Measurements from ENCODE around the gene UPF1. TPM values are rescaled to one million over a fixed set of nuclear protein-coding genes. Genes with fewer than 3 reads are reported as not detected.

Gene UPF1
- total RNA-seq, 1 donor from 2014 or later, result 57.8 TPM

DNA sequence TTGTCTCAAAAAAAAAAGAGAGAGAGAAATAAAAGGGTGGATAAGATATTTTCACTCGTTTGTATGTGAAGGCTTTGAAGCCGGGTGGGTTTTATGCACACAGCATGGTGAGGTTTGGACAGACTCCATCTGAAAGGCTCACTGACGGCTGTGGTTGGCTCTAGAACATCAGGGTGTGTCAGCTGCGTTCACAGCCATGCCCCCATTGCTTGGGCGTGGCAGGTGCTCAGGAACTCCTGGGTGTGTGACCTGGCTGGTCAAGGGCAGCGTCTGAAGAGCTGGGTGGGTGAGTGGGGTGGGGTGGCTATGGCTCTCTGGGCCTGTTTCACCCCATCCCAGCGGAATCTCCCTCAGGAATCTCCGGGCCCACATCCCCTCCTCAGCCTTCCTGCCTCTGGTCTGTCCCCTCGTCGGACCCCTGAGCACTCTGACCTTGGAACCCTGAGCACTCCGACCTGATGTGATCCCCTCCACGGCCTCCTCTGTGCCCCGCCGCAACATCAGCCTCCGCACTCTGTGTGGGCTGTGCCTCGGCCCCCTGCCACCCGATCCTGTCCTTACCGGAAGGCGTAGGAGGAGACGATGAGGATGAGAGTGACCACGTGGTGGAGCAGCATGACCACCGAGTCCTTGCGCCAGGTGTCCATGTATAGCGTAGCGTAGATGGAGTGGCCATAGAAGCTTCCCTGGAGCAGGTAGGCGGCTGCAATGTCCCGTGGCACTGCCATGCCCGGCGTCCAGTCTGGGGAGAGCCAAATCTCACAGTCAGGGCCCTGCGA lies 52.0 kb downstream of the UPF1 start:
- H3K79me2 ChIP-seq (ENCODE audit: insufficient read depth, low read length), result no peaks in the 10 kb centered on the region
- no peak overlapping the region for H2AFZ ChIP-seq (ENCODE audit: low read depth, low read length)
- H3K36me3 ChIP-seq (ENCODE audit: insufficient read depth, low read length), result no peaks in the 10 kb centered on the region
- Mint-ChIP-seq H3K36me3 (ENCODE audit: low read depth, unreplicated experiment) (peaks cover 19% of the 10 kb centered on the region), H3K27me3 (ENCODE audit: low read depth, unreplicated experiment) (no peaks in the 10 kb centered on the region), H3K4me3 (ENCODE audit: unreplicated experiment) (no peak overlapping the region), H3K27ac (ENCODE audit: unreplicated experiment) (no peak overlapping the region), H3K4me1 (ENCODE audit: low read depth, unreplicated experiment) (no peaks in the 10 kb centered on the region), H3K9me3 (ENCODE audit: unreplicated experiment) (peaks cover 5% of the 10 kb centered on the region)
- no peaks in the 10 kb centered on the region for H3K4me1 ChIP-seq (ENCODE audit: insufficient read depth, low read length)
- FAIRE-seq, result no peak
- DNase-seq (ENCODE audit: low read depth), result no peak
- H4K20me1 ChIP-seq (ENCODE audit: insufficient read depth, low read length), result no peaks in the 10 kb centered on the region
- no peaks in the 10 kb centered on the region for H3K27me3 ChIP-seq (ENCODE audit: insufficient read depth, low read length)
- H3K9ac ChIP-seq (ENCODE audit: low read length), result no peak overlapping the region
- H3K9me3 ChIP-seq (ENCODE audit: insufficient read depth, low read depth, low read length), result no peaks in the 10 kb centered on the region
- no peak overlapping the region for H3K4me3 ChIP-seq (ENCODE audit: insufficient read depth, low read depth, low read length)
- H3K27ac ChIP-seq (ENCODE audit: low read depth, low read length), result no peak overlapping the region
- TF ChIP-seq, protein P1, sequence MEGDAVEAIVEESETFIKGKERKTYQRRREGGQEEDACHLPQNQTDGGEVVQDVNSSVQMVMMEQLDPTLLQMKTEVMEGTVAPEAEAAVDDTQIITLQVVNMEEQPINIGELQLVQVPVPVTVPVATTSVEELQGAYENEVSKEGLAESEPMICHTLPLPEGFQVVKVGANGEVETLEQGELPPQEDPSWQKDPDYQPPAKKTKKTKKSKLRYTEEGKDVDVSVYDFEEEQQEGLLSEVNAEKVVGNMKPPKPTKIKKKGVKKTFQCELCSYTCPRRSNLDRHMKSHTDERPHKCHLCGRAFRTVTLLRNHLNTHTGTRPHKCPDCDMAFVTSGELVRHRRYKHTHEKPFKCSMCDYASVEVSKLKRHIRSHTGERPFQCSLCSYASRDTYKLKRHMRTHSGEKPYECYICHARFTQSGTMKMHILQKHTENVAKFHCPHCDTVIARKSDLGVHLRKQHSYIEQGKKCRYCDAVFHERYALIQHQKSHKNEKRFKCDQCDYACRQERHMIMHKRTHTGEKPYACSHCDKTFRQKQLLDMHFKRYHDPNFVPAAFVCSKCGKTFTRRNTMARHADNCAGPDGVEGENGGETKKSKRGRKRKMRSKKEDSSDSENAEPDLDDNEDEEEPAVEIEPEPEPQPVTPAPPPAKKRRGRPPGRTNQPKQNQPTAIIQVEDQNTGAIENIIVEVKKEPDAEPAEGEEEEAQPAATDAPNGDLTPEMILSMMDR (IDR thresholded peaks at IDR 0.05; ENCODE audit: insufficient read depth, low read depth, low read length), result no peak
- no peak for TF ChIP-seq EZH2 (IDR thresholded peaks at IDR 0.05; ENCODE audit: insufficient read depth, low read length)
- no peak overlapping the region for H3K4me2 ChIP-seq (ENCODE audit: low read length)

DNA sequence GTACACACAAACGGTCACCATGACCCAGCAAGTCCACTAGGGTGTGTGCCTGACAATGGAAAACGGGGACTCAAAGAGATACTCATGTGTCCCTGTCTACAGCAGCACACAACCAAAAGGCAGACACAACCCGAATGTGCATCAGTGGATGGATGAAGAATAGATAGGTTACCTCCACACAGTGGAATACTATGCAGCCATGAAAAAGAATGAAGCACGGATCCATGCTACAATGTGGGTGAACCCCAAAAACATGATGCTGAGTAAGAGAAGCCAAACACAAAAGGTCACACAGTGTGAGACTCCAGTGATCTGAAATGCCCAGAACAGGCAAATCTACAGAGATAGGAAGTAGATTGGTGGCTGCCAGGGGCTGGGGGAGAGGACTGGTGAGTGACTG lies 55.2 kb downstream of the UPF1 start:
- no peak for DNase-seq (ENCODE audit: low read depth)
- H3K36me3 Mint-ChIP-seq (ENCODE audit: low read depth, unreplicated experiment), result peaks cover 14% of the 10 kb centered on the region

More for the DNA sequence above, 55.2 kb downstream of the UPF1 start:
- no peaks in the 10 kb centered on the region for H3K27me3 ChIP-seq (ENCODE audit: insufficient read depth, low read length)
- no peak overlapping the region for H3K4me3 ChIP-seq (ENCODE audit: insufficient read depth, low read depth, low read length)
- no peaks in the 10 kb centered on the region for H3K4me1 Mint-ChIP-seq (ENCODE audit: low read depth, unreplicated experiment)
- no peaks in the 10 kb centered on the region for H3K9me3 ChIP-seq (ENCODE audit: insufficient read depth, low read depth, low read length)
- H3K9me3 Mint-ChIP-seq (ENCODE audit: unreplicated experiment), result peaks cover 5% of the 10 kb centered on the region
- no peak overlapping the region for H3K4me2 ChIP-seq (ENCODE audit: low read length)
- no peak overlapping the region for H2AFZ ChIP-seq (ENCODE audit: low read depth, low read length)
- no peaks in the 10 kb centered on the region for H3K79me2 ChIP-seq (ENCODE audit: insufficient read depth, low read length)
- H3K9ac ChIP-seq (ENCODE audit: low read length), result no peak overlapping the region
- H3K4me3 Mint-ChIP-seq (ENCODE audit: unreplicated experiment), result no peak overlapping the region
- no peak for TF ChIP-seq EZH2 (IDR thresholded peaks at IDR 0.05; ENCODE audit: insufficient read depth, low read length)
- TF ChIP-seq, protein P1 (IDR thresholded peaks at IDR 0.05; ENCODE audit: insufficient read depth, low read depth, low read length), result no peak
- no peak overlapping the region for H3K27ac ChIP-seq (ENCODE audit: low read depth, low read length)
- no peaks in the 10 kb centered on the region for H3K27me3 Mint-ChIP-seq (ENCODE audit: low read depth, unreplicated experiment)
- FAIRE-seq, result no peak
- H3K27ac Mint-ChIP-seq (ENCODE audit: unreplicated experiment), result no peak overlapping the region
- no peaks in the 10 kb centered on the region for H3K36me3 ChIP-seq (ENCODE audit: insufficient read depth, low read length)
- no peaks in the 10 kb centered on the region for H3K4me1 ChIP-seq (ENCODE audit: insufficient read depth, low read length)
- H4K20me1 ChIP-seq (ENCODE audit: insufficient read depth, low read length), result no peaks in the 10 kb centered on the region

All from astrocyte (in vitro differentiated cells and primary cell).